K562 (cell line): ENCODE data around the gene TSR3. TPM values are rescaled to one million over a fixed set of nuclear protein-coding genes. Genes with fewer than 3 reads are reported as not detected.
A peak's percentile ranks its signal among the peaks of the same experiment; 100 is the strongest.

ENCODE experiments used
- ATAC-seq: fragments of 200-7000 bp; cut with Tn5 transposase; 3 replicates; pipeline ENCODE4 v1.9.1; 2020; ENCODE audit warnings: moderate library complexity
- BruUV-seq: library from RNA; stranded (reverse); fragments of 400-500 nt; replicated peaks from 2 replicates; lab custom pipeline; 2021; lab: Mats Ljungman, UMichigan
- CTCF ChIA-PET: fragments of 300-600 bp; formaldehyde crosslinking; extraction: SDS; loops from one replicate; lab custom pipeline; 2021; ENCODE audit warnings: low intra/inter-chr PET ratio; lab: Yijun Ruan, JAX
- POLR2A ChIA-PET: fragments of 300-600, 350-650 bp; sonication (Branson Sonifier 250); formaldehyde crosslinking; extraction: SDS; loops from one replicate; lab custom pipeline; 2021; ENCODE audit warnings: antibody characterized with exemption, inconsistent platforms; lab: Yijun Ruan, JAX
- DNase-seq, 4 experiments: peaks; one replicate each; pipeline versions ENCODE4 v3.0.0 to v3.0.0-alpha.2; 2011 to 2018; ENCODE audit warnings: low spot score in 3 of 4, mixed read lengths in 3 of 4; ENCODE audit errors: extremely low read depth in 1 of 4
- FAIRE-seq: peaks from 2 replicates; lab custom pipeline; 2011; peaks lifted over from hg19 to GRCh38; lab: Jason Lieb, UNC
- H2AFZ ChIP-seq: 2 replicates; pipeline ENCODE4 v1.6.0; 2011; ENCODE audit warnings: low read depth, low read length, control low read depth, inconsistent platforms
- H3K27ac ChIP-seq: fragments of 200-600 bp; 3 replicates; pipeline ENCODE4 v1.8.0; 2011; ENCODE audit warnings: low read depth, mild to moderate bottlenecking, control low read depth, inconsistent platforms, low read length, moderate library complexity, mixed read lengths; ENCODE audit errors: extremely low read depth
- H3K27me3 ChIP-seq, 2 experiments: fragments of 300-600 bp in 1 of 2; 2 replicates in 1 of 2; 3 replicates in 1 of 2; pipeline versions ENCODE4 v1.6.0 to v1.8.0; 2011; ENCODE audit warnings: inconsistent platforms in 2 of 2, low read length in 2 of 2, mild to moderate bottlenecking in 1 of 2, mixed read lengths in 1 of 2, moderate library complexity in 1 of 2; ENCODE audit not compliant: control insufficient read depth in 2 of 2, insufficient read depth in 2 of 2
- H3K36me3 ChIP-seq: fragments of 300-600 bp; 3 replicates; pipeline ENCODE4 v1.8.0; 2011; ENCODE audit warnings: mild to moderate bottlenecking, low read length, inconsistent platforms; ENCODE audit not compliant: control insufficient read depth, insufficient read depth
- H3K4me1 ChIP-seq, 2 experiments: fragments of 200-600 bp in 1 of 2; replicated peaks in 1 of 2; 2 replicates in 1 of 2; 3 replicates in 1 of 2; pipeline versions ENCODE4 v1.5.1 to v1.8.0; 2011; ENCODE audit warnings: inconsistent platforms in 2 of 2, low read length in 2 of 2, mild to moderate bottlenecking in 1 of 2, mixed read lengths in 1 of 2, moderate library complexity in 1 of 2; ENCODE audit not compliant: control insufficient read depth in 2 of 2, insufficient read depth in 2 of 2
- H3K4me2 ChIP-seq: 2 replicates; pipeline ENCODE4 v1.6.1; 2011; ENCODE audit warnings: low read length, control low read depth, inconsistent platforms, mixed read lengths; ENCODE audit not compliant: insufficient read depth
- H3K4me3 ChIP-seq: fragments of 200-600 bp; sonication (generic), shearing (Covaris generic); 2 replicates; pipeline ENCODE4 v1.5.1; 2016; ENCODE audit warnings: control low read depth, inconsistent platforms
- H3K79me2 ChIP-seq: fragments of 200-600 bp; 3 replicates; pipeline ENCODE4 v1.8.0; 2011; ENCODE audit warnings: low read length, inconsistent platforms; ENCODE audit not compliant: control insufficient read depth, insufficient read depth
- H3K9ac ChIP-seq, 2 experiments: 2 replicates each; pipeline versions ENCODE4 v1.6.0 to v1.6.1; 2011; ENCODE audit warnings: low read depth in 2 of 2, low read length in 2 of 2, control low read depth in 1 of 2, inconsistent platforms in 1 of 2, mild to moderate bottlenecking in 1 of 2, mixed read lengths in 1 of 2; ENCODE audit not compliant: insufficient read depth in 1 of 2
- H3K9me1 ChIP-seq: one replicate; pipeline ENCODE4 v1.6.0; 2011; ENCODE audit warnings: inconsistent platforms, mild to moderate bottlenecking, low read length, moderate library complexity; ENCODE audit not compliant: control insufficient read depth, insufficient read depth
- H3K9me3 ChIP-seq: replicated peaks from 2 replicates; pipeline ENCODE4 v1.5.1; 2011; ENCODE audit warnings: low read depth, low read length, inconsistent platforms; ENCODE audit not compliant: control insufficient read depth, insufficient read depth
- H4K20me1 ChIP-seq: replicated peaks from 2 replicates; pipeline ENCODE4 v1.6.1; 2011; ENCODE audit warnings: low read length, inconsistent platforms, mixed read lengths; ENCODE audit not compliant: control insufficient read depth, insufficient read depth
- CCNT2 ChIP-seq: IDR thresholded peaks from 2 replicates; pipeline ENCODE4 v1.6.1; 2011; ENCODE audit warnings: borderline replicate concordance, low read depth, mild to moderate bottlenecking, moderate library complexity, mixed read lengths, low read length; ENCODE audit not compliant: insufficient read length; ENCODE audit errors: extremely low read depth
- FIP1L1 ChIP-seq: fragments of 200-400 bp; formaldehyde crosslinking; IDR thresholded peaks from 2 replicates; pipeline ENCODE4 v1.6.1; 2018; ENCODE audit warnings: mild to moderate bottlenecking, low read depth, low read length; ENCODE audit not compliant: poor library complexity, severe bottlenecking
- ILF3 ChIP-seq: fragments of 450-650 bp; IDR thresholded peaks from 2 replicates; pipeline ENCODE4 v1.6.1; 2018; ENCODE audit warnings: antibody characterized with exemption, mild to moderate bottlenecking, moderate library complexity, borderline replicate concordance
- KLF6 ChIP-seq: fragments of 250-450 bp; sonication (Bioruptor Pico); IDR thresholded peaks from 2 replicates; pipeline ENCODE4 v1.4.0; 2020; ENCODE audit warnings: mild to moderate bottlenecking, moderate library complexity, borderline replicate concordance
- MYNN ChIP-seq, 2 experiments: sonication (generic); formaldehyde crosslinking in 1 of 2; IDR thresholded peaks; 2 replicates each; pipeline versions ENCODE4 v1.5.0 to v1.6.1; 2016 to 2020; ENCODE audit warnings: antibody characterized with exemption in 1 of 2, missing genetic modification reagents in 1 of 2
- POLR2A ChIP-seq: fragments of 450-650 bp; conservative IDR thresholded peaks from 2 replicates; pipeline ENCODE4 v1.6.1; 2016
- POLR2AphosphoS2 ChIP-seq: IDR thresholded peaks from 2 replicates; pipeline ENCODE4 v1.6.1; 2012; ENCODE audit warnings: low read length, improper control_type of control experiment
- POLR2AphosphoS5 ChIP-seq: IDR thresholded peaks from 2 replicates; pipeline ENCODE4 v1.6.1; 2011; ENCODE audit warnings: mild to moderate bottlenecking, low read depth, low read length, moderate library complexity; ENCODE audit not compliant: control insufficient read depth, insufficient read depth
- POLR2G ChIP-seq: fragments of 200-400 bp; formaldehyde crosslinking; IDR thresholded peaks from 2 replicates; pipeline ENCODE4 v1.6.1; 2017; ENCODE audit warnings: low read depth, mild to moderate bottlenecking, antibody characterized with exemption, low read length, moderate library complexity
- RBFOX2 ChIP-seq: fragments of 200-400 bp; formaldehyde crosslinking; IDR thresholded peaks from 2 replicates; pipeline ENCODE4 v1.6.1; 2017; ENCODE audit warnings: low read depth, mild to moderate bottlenecking, low read length, moderate library complexity
- SUPT5H ChIP-seq: fragments of 450-650 bp; IDR thresholded peaks from 2 replicates; pipeline ENCODE4 v1.6.1; 2016
- THRAP3 ChIP-seq: fragments of 450-650 bp; IDR thresholded peaks from 2 replicates; pipeline ENCODE4 v1.6.1; 2016; ENCODE audit warnings: mild to moderate bottlenecking, inconsistent platforms, borderline replicate concordance
- WGBS: fragments of 100-300 bp; shearing (Covaris generic); methylation state at CpG from one replicate; pipeline ENCODE4 v1.1.6; 2016; ENCODE audit warnings: low coverage, mixed read lengths; ENCODE audit not compliant: insufficient coverage; ENCODE audit errors: missing lambda C conversion rate; 5-methylcytosine and 5-hydroxymethylcytosine counted together
- in situ Hi-C: fragments of 300-500 bp; cut with MboI; formaldehyde crosslinking; loops from 4 replicates; pipeline ENCODE4 v1.15.0; 2018; ENCODE audit warnings: inconsistent platforms, mixed read lengths
- intact Hi-C: fragments of 100-400 bp; cut with micrococcal nuclease; formaldehyde crosslinking; loops from 2 replicates; pipeline ENCODE4 v1.14.2; 2022
- polyA plus RNA-seq, 8 experiments: library from polyadenylated mRNA; depleted of rRNA in 4 of 8; stranded (reverse) in 5 of 8; unstranded in 3 of 8; fragments of >200 nt; fragmentation: Nextera tagmentation in 2 of 8; fragmentation: Illumina TruSeq in 1 of 8; extraction: Ambion mirVana in 2 of 8; extraction: Trizol in 1 of 8; gene quantifications; 2 replicates each; pipeline versions ENCODE4 v1.2.1 to v1.2.3, GENCODE V29; 2011 to 2014; ENCODE audit warnings: inconsistent platforms in 1 of 8, missing spikeins in 1 of 8
- total RNA-seq, 7 experiments: library from RNA; depleted of rRNA in 6 of 7; stranded (reverse); fragments of >200 nt in 6 of 7; fragmentation: Illumina TruSeq in 2 of 7; extraction: Trizol in 2 of 7; gene quantifications; 2 replicates each; pipeline versions ENCODE4 v1.2.1 to v1.2.3, GENCODE V29; 2011 to 2021; ENCODE audit warnings: low replicate concordance in 1 of 7
- TF ChIP-seq, protein P1 (sequence below), 3 experiments: IDR thresholded peaks in 2 of 3; conservative IDR thresholded peaks in 1 of 3; 2 replicates each; pipeline ENCODE4 v1.5.1; 2011 to 2012; ENCODE audit warnings: low read length in 3 of 3, mild to moderate bottlenecking in 3 of 3, control low read depth in 2 of 3, improper control_type of control experiment in 1 of 3, inconsistent platforms in 1 of 3, low read depth in 1 of 3, mixed read lengths in 1 of 3, moderate library complexity in 1 of 3; ENCODE audit not compliant: insufficient read depth in 2 of 3
- TF ChIP-seq, protein P2 (sequence below): fragments of 450-650 bp; IDR thresholded peaks from 2 replicates; pipeline ENCODE4 v1.6.1; 2017; ENCODE audit warnings: mild to moderate bottlenecking, moderate library complexity

The TSR3 gene
- total and polyA plus RNA-seq, 9 of the 15 experiments (the other 6 are each of a cell fraction or from before 2014, with no cell fraction given): 1.5 to 74.8 (median 16.5) TPM

DNA sequence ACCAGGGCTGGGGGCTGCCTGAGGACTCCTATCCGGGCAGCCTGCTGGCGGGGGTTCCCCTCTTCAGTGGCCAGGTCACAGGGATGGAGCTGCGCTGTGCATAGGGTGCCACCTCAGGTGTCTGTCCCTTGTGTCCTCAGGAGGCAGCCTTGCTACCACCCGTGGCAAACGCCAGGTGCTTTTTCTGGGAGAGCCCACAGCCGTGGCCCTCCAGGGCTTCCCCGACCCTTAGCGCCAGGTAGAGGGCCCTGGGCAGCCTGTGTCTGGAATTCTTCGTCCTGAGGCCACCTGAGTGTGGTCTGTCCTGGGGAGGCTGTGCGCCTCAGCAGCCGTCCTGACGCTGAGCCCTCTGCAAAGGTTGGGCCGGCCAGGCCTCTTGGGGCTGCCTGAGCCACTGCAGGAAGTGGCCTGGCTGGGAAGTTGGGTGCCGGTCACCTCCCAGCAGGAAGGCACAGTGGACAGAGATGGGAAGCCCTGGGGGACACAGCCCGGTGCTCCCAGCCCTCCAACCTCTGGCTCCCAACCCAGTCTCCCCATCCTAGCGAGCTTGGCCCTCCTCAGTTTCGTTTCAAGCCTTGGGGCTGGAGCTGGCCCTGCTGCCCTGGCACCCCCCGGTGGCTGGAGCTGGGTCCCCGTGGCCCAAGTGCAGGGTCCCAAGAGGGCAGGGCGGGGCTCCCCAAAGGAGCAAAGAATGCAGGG lies 25.9 kb downstream of the TSR3 start:
- Histone ChIP-seq H3K9me1 (no peaks in the 10 kb centered on the region), H3K27me3 (no peaks in the 10 kb centered on the region), H3K27ac (no peak overlapping the region), H3K4me2 (no peak overlapping the region), H4K20me1 (no peaks in the 10 kb centered on the region), H2AFZ (no peak overlapping the region), H3K9me3 (0 out of 2 replicates have a peak, but pooled peaks cover 4% of the 10 kb centered on the region), H3K4me1 (peaks cover 0 to 39% of the 10 kb centered on the region in 2 experiments; a peak in 2 of 5 replicates), H3K79me2 (no peaks in the 10 kb centered on the region), H3K9ac (peak overlapping the region in 1 of 2 experiments; percentile 71; a peak in 1 of 4 replicates), H3K4me3 (no peak overlapping the region), H3K36me3 (peaks cover 38% of the 10 kb centered on the region; the same call in 2 of the 3 replicates)
- FAIRE-seq (no peak), DNase-seq (no peak), ATAC-seq (peak; percentile 34)
- ChIA-PET POLR2A (interaction anchor here (1.1 to 2.2 kb wide), 5 partner anchors 10 to 13 kb away, joined by 3 to 8 read pairs (median 7); no protein-coding TSS in a partner anchor), CTCF (no interaction called here)
- no TSS peak for BruUV-seq
- TF ChIP-seq POLR2G (peak; percentile 81), POLR2AphosphoS2 (0 out of 2 replicates have a peak, but pooled peaks have one; percentile 29), SUPT5H (peak; percentile 53; the same call in 1 of the 2 replicates), KLF6 (CRISPR knock-in tag) (no peak), RBFOX2 (0 out of 2 replicates have a peak, but pooled peaks have one; percentile 35), POLR2AphosphoS5 (peak; percentile 36; the same call in 1 of the 2 replicates), THRAP3 (0 out of 2 replicates have a peak, but pooled peaks have one; percentile 13), ILF3 (0 out of 2 replicates have a peak, but pooled peaks have one; percentile 55), FIP1L1 (peak; percentile 42), CCNT2 (peak; percentile 27), POLR2A (peak; percentile 64), MYNN (IDR thresholded peaks at IDR 0.05) (peak; percentile 11; the same call in 1 of the 2 replicates), MYNN (CRISPR knock-in tag; IDR thresholded peaks at IDR 0.05) (no peak)
- TF ChIP-seq, protein P1, sequence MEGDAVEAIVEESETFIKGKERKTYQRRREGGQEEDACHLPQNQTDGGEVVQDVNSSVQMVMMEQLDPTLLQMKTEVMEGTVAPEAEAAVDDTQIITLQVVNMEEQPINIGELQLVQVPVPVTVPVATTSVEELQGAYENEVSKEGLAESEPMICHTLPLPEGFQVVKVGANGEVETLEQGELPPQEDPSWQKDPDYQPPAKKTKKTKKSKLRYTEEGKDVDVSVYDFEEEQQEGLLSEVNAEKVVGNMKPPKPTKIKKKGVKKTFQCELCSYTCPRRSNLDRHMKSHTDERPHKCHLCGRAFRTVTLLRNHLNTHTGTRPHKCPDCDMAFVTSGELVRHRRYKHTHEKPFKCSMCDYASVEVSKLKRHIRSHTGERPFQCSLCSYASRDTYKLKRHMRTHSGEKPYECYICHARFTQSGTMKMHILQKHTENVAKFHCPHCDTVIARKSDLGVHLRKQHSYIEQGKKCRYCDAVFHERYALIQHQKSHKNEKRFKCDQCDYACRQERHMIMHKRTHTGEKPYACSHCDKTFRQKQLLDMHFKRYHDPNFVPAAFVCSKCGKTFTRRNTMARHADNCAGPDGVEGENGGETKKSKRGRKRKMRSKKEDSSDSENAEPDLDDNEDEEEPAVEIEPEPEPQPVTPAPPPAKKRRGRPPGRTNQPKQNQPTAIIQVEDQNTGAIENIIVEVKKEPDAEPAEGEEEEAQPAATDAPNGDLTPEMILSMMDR (IDR thresholded peaks at IDR 0.05 in 2 of 3, conservative IDR thresholded peaks at IDR 0.05 in 1 of 3; ENCODE audit: insufficient read depth in 2 of 3, low read depth in 1 of 3, low read length in 3 of 3): no peak
- TF ChIP-seq, protein P2, sequence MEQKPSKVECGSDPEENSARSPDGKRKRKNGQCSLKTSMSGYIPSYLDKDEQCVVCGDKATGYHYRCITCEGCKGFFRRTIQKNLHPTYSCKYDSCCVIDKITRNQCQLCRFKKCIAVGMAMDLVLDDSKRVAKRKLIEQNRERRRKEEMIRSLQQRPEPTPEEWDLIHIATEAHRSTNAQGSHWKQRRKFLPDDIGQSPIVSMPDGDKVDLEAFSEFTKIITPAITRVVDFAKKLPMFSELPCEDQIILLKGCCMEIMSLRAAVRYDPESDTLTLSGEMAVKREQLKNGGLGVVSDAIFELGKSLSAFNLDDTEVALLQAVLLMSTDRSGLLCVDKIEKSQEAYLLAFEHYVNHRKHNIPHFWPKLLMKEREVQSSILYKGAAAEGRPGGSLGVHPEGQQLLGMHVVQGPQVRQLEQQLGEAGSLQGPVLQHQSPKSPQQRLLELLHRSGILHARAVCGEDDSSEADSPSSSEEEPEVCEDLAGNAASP: no peak
- intact Hi-C loops (no loop called here), in situ Hi-C loops (no loop called here)
- 76% methylated on average over 11 of the region's 20 CpGs for WGBS
